ENCODE measurements around the gene VPS33B. TPM values are rescaled to one million over a fixed set of nuclear protein-coding genes. Genes with fewer than 3 reads are reported as not detected.

The VPS33B gene
- total and polyA plus RNA-seq, 2 of the 13 experiments (the other 11 are each of a cell fraction or from before 2014, with no cell fraction given): 15.8 to 16.5 TPM

- TF ChIP-seq ETV5 (CRISPR knock-in tag; IDR thresholded peaks at IDR 0.05; ENCODE audit: borderline replicate concordance): peak; percentile 38; the same call in 1 of the 2 replicates
- peak; percentile 59; the same call in 1 of the 2 replicates for TF ChIP-seq KDM5A (IDR thresholded peaks at IDR 0.05; ENCODE audit: borderline replicate concordance, low read length)
- peak; percentile 56; the same call in 1 of the 2 replicates for TF ChIP-seq FOXJ3 (CRISPR knock-in tag; IDR thresholded peaks at IDR 0.05; ENCODE audit: borderline replicate concordance)
- peak; percentile 45 for TF ChIP-seq ZNF446 (CRISPR knock-in tag; IDR thresholded peaks at IDR 0.05)
- TF ChIP-seq MLXIP (CRISPR knock-in tag; IDR thresholded peaks at IDR 0.05; ENCODE audit: borderline replicate concordance): peak; percentile 96
- TF ChIP-seq PRPF4 (IDR thresholded peaks at IDR 0.05; ENCODE audit: low read depth, low read length, poor library complexity, severe bottlenecking): no peak
- peak; percentile 63; the same call in 1 of the 2 replicates for TF ChIP-seq ZNF772 (CRISPR knock-in tag; IDR thresholded peaks at IDR 0.05)
- no peak for TF ChIP-seq KLF15 (CRISPR knock-in tag; IDR thresholded peaks at IDR 0.05; ENCODE audit: borderline replicate concordance)
- no peak for TF ChIP-seq HNF1A (IDR thresholded peaks at IDR 0.05; ENCODE audit: low read depth)
- peak; percentile 14; the same call in 1 of the 2 replicates for TF ChIP-seq HNF1A (CRISPR knock-in tag; IDR thresholded peaks at IDR 0.05; ENCODE audit: borderline replicate concordance)
- TF ChIP-seq FIP1L1 (IDR thresholded peaks at IDR 0.05; ENCODE audit: borderline replicate concordance, insufficient read depth, low read depth, low read length): no peak
- 0 out of 2 replicates have a peak, but pooled peaks have one; percentile 21 for TF ChIP-seq ZNF660 (CRISPR knock-in tag; IDR thresholded peaks at IDR 0.05; ENCODE audit: borderline replicate concordance, low read depth)
- no peak for TF ChIP-seq STAT5B (CRISPR knock-in tag; IDR thresholded peaks at IDR 0.05)
- TF ChIP-seq ZNF431 (CRISPR knock-in tag; IDR thresholded peaks at IDR 0.05; ENCODE audit: borderline replicate concordance, low read depth): peak; percentile 72; the same call in 1 of the 2 replicates
- TF ChIP-seq ZFP37 (CRISPR knock-in tag; IDR thresholded peaks at IDR 0.05; ENCODE audit: borderline replicate concordance): no peak; the same call in 1 of the 2 replicates
- peak; percentile 79; the same call in 1 of the 2 replicates for TF ChIP-seq STAT6 (CRISPR knock-in tag; IDR thresholded peaks at IDR 0.05; ENCODE audit: borderline replicate concordance)
- no peak for TF ChIP-seq ZKSCAN5 (CRISPR knock-in tag; IDR thresholded peaks at IDR 0.05)
Measured at GRCh38 chr15:90954712-90955623, 67.4 kb downstream of the VPS33B start, which contains the start of gene RCCD1 (continued).
